Keratinocyte (primary cell): ENCODE results near the gene RAD51.

Experiments used
- EZH2 ChIP-seq: IDR thresholded peaks from one replicate; pipeline ENCODE4 v1.6.1; 2012; ENCODE audit warnings: inconsistent platforms, mild to moderate bottlenecking, low read length, moderate library complexity
- TF ChIP-seq, protein P1 (sequence below), 3 experiments: IDR thresholded peaks in 1 of 3; conservative IDR thresholded peaks in 1 of 3; optimal IDR thresholded peaks in 1 of 3; 2 replicates in 2 of 3; 3 replicates in 1 of 3; pipeline versions ENCODE3 to v1.5.1; 2011; ENCODE audit warnings: low read length in 3 of 3, mild to moderate bottlenecking in 3 of 3, moderate library complexity in 2 of 3, control low read depth in 1 of 3, inconsistent platforms in 1 of 3; ENCODE audit not compliant: insufficient read depth in 2 of 3; ENCODE audit errors: extremely low read depth in 1 of 3

GRCh38 chr15:40695469-40695890, 506 bp downstream of the RAD51 start:
- no peak for TF ChIP-seq EZH2
- TF ChIP-seq, protein P1, sequence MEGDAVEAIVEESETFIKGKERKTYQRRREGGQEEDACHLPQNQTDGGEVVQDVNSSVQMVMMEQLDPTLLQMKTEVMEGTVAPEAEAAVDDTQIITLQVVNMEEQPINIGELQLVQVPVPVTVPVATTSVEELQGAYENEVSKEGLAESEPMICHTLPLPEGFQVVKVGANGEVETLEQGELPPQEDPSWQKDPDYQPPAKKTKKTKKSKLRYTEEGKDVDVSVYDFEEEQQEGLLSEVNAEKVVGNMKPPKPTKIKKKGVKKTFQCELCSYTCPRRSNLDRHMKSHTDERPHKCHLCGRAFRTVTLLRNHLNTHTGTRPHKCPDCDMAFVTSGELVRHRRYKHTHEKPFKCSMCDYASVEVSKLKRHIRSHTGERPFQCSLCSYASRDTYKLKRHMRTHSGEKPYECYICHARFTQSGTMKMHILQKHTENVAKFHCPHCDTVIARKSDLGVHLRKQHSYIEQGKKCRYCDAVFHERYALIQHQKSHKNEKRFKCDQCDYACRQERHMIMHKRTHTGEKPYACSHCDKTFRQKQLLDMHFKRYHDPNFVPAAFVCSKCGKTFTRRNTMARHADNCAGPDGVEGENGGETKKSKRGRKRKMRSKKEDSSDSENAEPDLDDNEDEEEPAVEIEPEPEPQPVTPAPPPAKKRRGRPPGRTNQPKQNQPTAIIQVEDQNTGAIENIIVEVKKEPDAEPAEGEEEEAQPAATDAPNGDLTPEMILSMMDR (optimal IDR thresholded peaks at IDR 0.05 in 1 of 3, IDR thresholded peaks at IDR 0.05 in 1 of 3, conservative IDR thresholded peaks at IDR 0.05 in 1 of 3; ENCODE audit: extremely low read depth in 1 of 3, insufficient read depth in 2 of 3, low read length in 3 of 3): no peak
